CD8-positive, alpha-beta memory T cell (primary cell): ENCODE results near the gene NLGN1. TPM values are rescaled to one million over a fixed set of nuclear protein-coding genes. Genes with fewer than 3 reads are reported as not detected.
"Not testable (repeated sequence)": the region's sequence is repeated elsewhere in the genome, so short reads cannot be mapped to it uniquely, and the experiment has no call there.

ENCODE experiments used
- CTCF ChIA-PET: fragments of 350-600 bp; sonication (Branson Sonifier 250); formaldehyde crosslinking; loops from one replicate; lab custom pipeline; 2021; ENCODE audit warnings: antibody characterized with exemption; lab: Charles Lee
- POLR2A ChIA-PET: fragments of 350-600 bp; sonication (Branson Sonifier 250); formaldehyde crosslinking; loops from one replicate; lab custom pipeline; 2021; ENCODE audit warnings: antibody characterized with exemption; lab: Charles Lee
- DNase-seq, 5 donors: peaks; one replicate each; pipeline versions ENCODE4 v3.0.0 to v3.0.0-alpha.2; 2020 to 2022; ENCODE audit warnings: mixed read lengths in 1 of 5
- H3K27ac ChIP-seq: one replicate; pipeline ENCODE4 v1.7.0; 2013; ENCODE audit warnings: low read depth, mild to moderate bottlenecking, low read length, moderate library complexity
- H3K27me3 ChIP-seq: 2 replicates; pipeline ENCODE4 v1.7.0; 2013; ENCODE audit warnings: low read length, mild to moderate bottlenecking; ENCODE audit not compliant: insufficient read depth, poor library complexity, severe bottlenecking
- H3K36me3 ChIP-seq: 2 replicates; pipeline ENCODE4 v1.7.0; 2013; ENCODE audit warnings: mild to moderate bottlenecking, low read length, moderate library complexity; ENCODE audit not compliant: insufficient read depth
- H3K4me1 ChIP-seq: 2 replicates; pipeline ENCODE4 v1.7.0; 2013; ENCODE audit warnings: mild to moderate bottlenecking, low read length, moderate library complexity; ENCODE audit not compliant: insufficient read depth
- H3K4me3 ChIP-seq: 2 replicates; pipeline ENCODE4 v1.7.0; 2013; ENCODE audit warnings: mild to moderate bottlenecking, low read length
- H3K9me3 ChIP-seq: 2 replicates; pipeline ENCODE4 v1.7.0; 2013; ENCODE audit warnings: mild to moderate bottlenecking, low read length
- H3K27ac Mint-ChIP-seq, 8 donors: one replicate each; pipeline ENCODE4 v1.8.0; 2020 to 2021; ENCODE audit warnings: mixed read lengths in 8 of 8, mild to moderate bottlenecking in 6 of 8, inconsistent platforms in 3 of 8, moderate library complexity in 3 of 8
- H3K27me3 Mint-ChIP-seq, 2 donors: one replicate each; pipeline ENCODE4 v1.8.0; 2020 to 2021; ENCODE audit warnings: mixed read lengths in 2 of 2, mild to moderate bottlenecking in 1 of 2, moderate library complexity in 1 of 2
- H3K36me3 Mint-ChIP-seq, 3 donors: one replicate each; pipeline ENCODE4 v1.8.0; 2020 to 2021; ENCODE audit warnings: mixed read lengths in 3 of 3, inconsistent platforms in 1 of 3, mild to moderate bottlenecking in 1 of 3
- H3K4me1 Mint-ChIP-seq, 3 donors: one replicate each; pipeline ENCODE4 v1.8.0; 2020 to 2021; ENCODE audit warnings: mixed read lengths in 3 of 3, inconsistent platforms in 1 of 3, mild to moderate bottlenecking in 1 of 3
- H3K4me3 Mint-ChIP-seq, 7 donors: one replicate each; pipeline ENCODE4 v1.8.0; 2020 to 2021; ENCODE audit warnings: mixed read lengths in 7 of 7, mild to moderate bottlenecking in 6 of 7, moderate library complexity in 4 of 7, inconsistent platforms in 2 of 7
- H3K9me3 Mint-ChIP-seq, 5 donors: one replicate each; pipeline ENCODE4 v1.8.0; 2020 to 2022; ENCODE audit warnings: mixed read lengths in 5 of 5, mild to moderate bottlenecking in 3 of 5, moderate library complexity in 2 of 5, inconsistent platforms in 1 of 5
- polyA plus RNA-seq: library from polyadenylated mRNA; unstranded; fragments of 300-500 nt; fragmentation: Illumina TruSeq; gene quantifications from one replicate; pipeline ENCODE4 v1.2.3, GENCODE V29; 2021
- total RNA-seq, 2 experiments: library from RNA; stranded (reverse); gene quantifications; one replicate each; pipeline ENCODE4 v1.2.3, GENCODE V29; 2021

The NLGN1 gene
- total RNA-seq (not detected), polyA plus RNA-seq (not detected)

- DNase-seq: no peak
- no peaks in the 10 kb centered on the region for H3K36me3 ChIP-seq
- Mint-ChIP-seq H3K27ac (no peak within 1 kb of the TSS), H3K36me3 (no peaks in the 10 kb centered on the region), H3K4me1 (peaks cover 20 to 30% (median 26%) of the 10 kb centered on the region in 3 donors), H3K27me3 (peaks cover 43 to 58% of the 10 kb centered on the region in 2 donors), H3K4me3 (peak within 1 kb of the TSS in 6 of 7 donors; percentile 23 to 90 (median 61)), H3K9me3 (peaks cover 4 to 10% (median 7%) of the 10 kb centered on the region in 5 donors)
- ChIA-PET CTCF (no interaction called here), POLR2A (no interaction called here)
- no peaks in the 10 kb centered on the region for H3K4me1 ChIP-seq
- no peak within 1 kb of the TSS for H3K4me3 ChIP-seq
- no peak within 1 kb of the TSS for H3K27ac ChIP-seq
- H3K9me3 ChIP-seq: no peaks in the 10 kb centered on the region
- H3K27me3 ChIP-seq: peaks cover 6% of the 10 kb centered on the region
Measured at GRCh38 chr3:173397161-173398110, at the start of gene NLGN1. Gene NLGN1, plus strand, starts transcription at chr3:173397744.

DNA sequence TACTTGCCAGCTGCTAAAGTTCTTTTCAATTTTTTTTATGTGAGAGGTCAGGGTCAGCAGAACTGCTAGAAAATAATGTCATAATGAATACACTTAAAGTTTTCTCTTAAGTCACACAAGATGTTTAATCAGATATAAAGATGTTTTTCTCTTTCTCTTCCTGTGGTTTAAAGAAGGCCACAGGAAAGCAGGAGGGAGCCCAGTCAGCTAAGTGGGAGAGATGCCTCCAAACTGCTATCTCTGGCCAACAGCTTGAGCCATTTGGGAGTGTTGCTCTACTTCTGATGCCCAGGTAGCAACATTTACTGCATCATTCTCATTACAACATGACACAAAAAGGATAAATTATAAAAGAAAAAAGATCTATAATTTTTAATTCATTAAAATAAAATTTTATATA is 45.7 kb upstream of the NLGN1 start:
- no peak for DNase-seq
- no peak overlapping the region for H3K4me3 Mint-ChIP-seq
- H3K9me3 Mint-ChIP-seq: peaks cover 7 to 36% (median 16%) of the 10 kb centered on the region in 5 donors
- Histone ChIP-seq H3K4me3 (no peak overlapping the region), H3K9me3 (no peaks in the 10 kb centered on the region), H3K36me3 (no peaks in the 10 kb centered on the region), H3K27ac (no peak overlapping the region), H3K4me1 (no peaks in the 10 kb centered on the region), H3K27me3 (no peaks in the 10 kb centered on the region)
- H3K27ac Mint-ChIP-seq: no peak overlapping the region
- ChIA-PET CTCF (no interaction called here), POLR2A (no interaction called here)
- H3K4me1 Mint-ChIP-seq: no peaks in the 10 kb centered on the region
- no peaks in the 10 kb centered on the region for H3K36me3 Mint-ChIP-seq
- no peaks in the 10 kb centered on the region for H3K27me3 Mint-ChIP-seq

GRCh38 chr3:173353137-173353536 is 44.4 kb upstream of the NLGN1 start:
- H3K27ac Mint-ChIP-seq, H3K9me3 ChIP-seq, H3K4me1 ChIP-seq, CTCF ChIA-PET, H3K36me3 Mint-ChIP-seq, H3K36me3 ChIP-seq, DNase-seq, H3K4me3 ChIP-seq, H3K4me1 Mint-ChIP-seq, H3K27me3 Mint-ChIP-seq, POLR2A ChIA-PET, H3K4me3 Mint-ChIP-seq, H3K27ac ChIP-seq, H3K27me3 ChIP-seq: not testable (repeated sequence)
- peaks cover 5 to 29% (median 16%) of the 10 kb centered on the region in 5 donors for H3K9me3 Mint-ChIP-seq

GRCh38 chr3:173354124-173354523 is 43.4 kb upstream of the NLGN1 start:
- no peaks in the 10 kb centered on the region for H3K36me3 Mint-ChIP-seq
- no peak for DNase-seq
- no peaks in the 10 kb centered on the region for H3K27me3 ChIP-seq
- no peak overlapping the region for H3K27ac ChIP-seq
- no peaks in the 10 kb centered on the region for H3K4me1 ChIP-seq
- no peaks in the 10 kb centered on the region for H3K4me1 Mint-ChIP-seq
- ChIA-PET POLR2A (no interaction called here), CTCF (no interaction called here)
- no peaks in the 10 kb centered on the region for H3K27me3 Mint-ChIP-seq
- no peak overlapping the region for H3K4me3 ChIP-seq
- no peaks in the 10 kb centered on the region for H3K9me3 ChIP-seq
- H3K9me3 Mint-ChIP-seq: peaks cover 5 to 25% (median 12%) of the 10 kb centered on the region in 5 donors
- no peak overlapping the region for H3K4me3 Mint-ChIP-seq
- H3K36me3 ChIP-seq: no peaks in the 10 kb centered on the region
- H3K27ac Mint-ChIP-seq: no peak overlapping the region

DNA sequence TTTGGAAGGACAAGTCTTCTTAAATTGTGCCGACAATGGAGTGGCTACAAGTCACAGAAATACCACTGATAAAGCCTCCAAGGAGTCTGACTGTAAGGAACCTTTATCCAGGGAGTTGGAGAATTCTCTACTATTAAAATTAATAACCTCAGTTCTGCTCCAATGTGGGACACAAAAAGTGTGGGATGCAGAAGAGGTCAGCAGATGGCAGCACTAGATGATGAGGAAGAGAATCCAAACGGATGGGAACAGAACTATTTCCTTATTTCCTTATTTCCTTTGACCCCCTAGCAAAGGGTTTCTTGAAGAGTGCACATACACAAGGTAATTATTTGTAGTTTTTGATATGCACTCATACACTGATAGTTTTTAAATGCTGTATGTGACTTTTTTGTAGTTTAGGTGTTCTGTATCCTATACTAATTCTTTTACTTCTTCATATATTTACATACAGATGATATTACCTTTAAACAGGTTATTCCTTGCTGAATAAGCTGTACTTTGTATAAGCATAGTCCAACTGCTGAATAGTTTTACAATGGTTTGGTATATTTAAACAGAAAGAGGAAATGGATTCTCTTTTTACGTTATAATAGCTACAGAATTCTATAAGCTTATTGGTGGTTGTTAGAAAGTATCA is 25.6 kb upstream of the NLGN1 start:
- Histone ChIP-seq H3K9me3 (no peaks in the 10 kb centered on the region), H3K27ac (no peak overlapping the region), H3K36me3 (no peaks in the 10 kb centered on the region), H3K4me1 (no peaks in the 10 kb centered on the region), H3K27me3 (no peaks in the 10 kb centered on the region), H3K4me3 (no peak overlapping the region)
- POLR2A ChIA-PET: no interaction called here
- CTCF ChIA-PET: no interaction called here
- Mint-ChIP-seq H3K4me3 (no peak overlapping the region), H3K27me3 (peaks cover 0 to 1% of the 10 kb centered on the region in 2 donors), H3K36me3 (no peaks in the 10 kb centered on the region), H3K9me3 (peaks cover 0 to 8% (median 0%) of the 10 kb centered on the region in 5 donors), H3K27ac (no peak overlapping the region), H3K4me1 (no peaks in the 10 kb centered on the region)
- DNase-seq: no peak

GRCh38 chr3:173380681-173381080 is 16.9 kb upstream of the NLGN1 start:
- Mint-ChIP-seq H3K27me3 (no peaks in the 10 kb centered on the region), H3K4me3 (no peak overlapping the region), H3K4me1 (no peaks in the 10 kb centered on the region), H3K27ac (no peak overlapping the region), H3K36me3 (no peaks in the 10 kb centered on the region), H3K9me3 (peaks cover 1 to 8% (median 2%) of the 10 kb centered on the region in 5 donors)
- no peak overlapping the region for H3K27ac ChIP-seq
- no peaks in the 10 kb centered on the region for H3K9me3 ChIP-seq
- ChIA-PET POLR2A (no interaction called here), CTCF (no interaction called here)
- no peaks in the 10 kb centered on the region for H3K27me3 ChIP-seq
- DNase-seq: no peak
- H3K4me3 ChIP-seq: no peak overlapping the region
- H3K4me1 ChIP-seq: no peaks in the 10 kb centered on the region
- H3K36me3 ChIP-seq: no peaks in the 10 kb centered on the region

DNA sequence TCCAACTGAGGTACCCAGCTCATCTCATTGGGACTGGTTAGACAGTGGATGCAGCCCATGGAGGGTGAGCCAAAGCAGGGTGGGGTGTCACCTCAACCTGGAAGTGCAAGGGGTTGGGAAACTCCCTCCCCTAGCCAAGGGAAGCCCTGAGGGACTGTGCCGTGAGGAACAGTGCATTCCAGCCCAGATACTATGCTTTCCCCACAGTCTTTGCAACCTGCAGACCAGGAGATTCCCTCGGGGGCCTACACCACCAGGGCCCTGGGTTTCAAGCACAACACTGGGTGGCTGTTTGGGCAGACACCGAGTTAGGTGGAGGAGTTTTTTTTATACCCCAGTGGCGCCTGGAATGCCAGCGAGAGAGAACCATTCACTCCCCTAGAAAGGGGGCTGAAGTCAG is 15.6 kb upstream of the NLGN1 start:
- H3K9me3 Mint-ChIP-seq, H3K36me3 ChIP-seq, POLR2A ChIA-PET, H3K36me3 Mint-ChIP-seq, DNase-seq, H3K27me3 ChIP-seq, H3K4me1 Mint-ChIP-seq, H3K27ac Mint-ChIP-seq, H3K4me3 Mint-ChIP-seq, H3K9me3 ChIP-seq, H3K4me3 ChIP-seq, CTCF ChIA-PET, H3K4me1 ChIP-seq, H3K27ac ChIP-seq, H3K27me3 Mint-ChIP-seq: not testable (repeated sequence)

DNA sequence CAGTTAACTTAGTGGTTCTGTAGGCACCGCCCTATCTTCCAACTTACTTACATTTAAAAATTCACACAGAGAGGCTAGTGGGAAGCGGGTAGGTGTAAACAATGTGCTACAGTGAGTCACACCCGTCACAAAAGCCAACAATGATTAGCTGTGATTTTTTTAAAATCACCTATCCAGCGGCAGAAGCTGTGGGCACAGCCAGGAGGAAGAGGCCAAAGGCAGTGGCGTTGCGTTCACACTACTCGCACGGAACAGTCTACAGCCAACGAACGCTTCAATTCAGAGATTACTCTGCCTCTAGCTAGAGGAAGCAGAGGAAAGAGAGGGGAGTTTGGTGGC is 2.5 kb upstream of the NLGN1 start:
- H3K4me1 Mint-ChIP-seq: peaks cover 20 to 30% (median 26%) of the 10 kb centered on the region in 3 donors
- no peak overlapping the region for H3K27ac ChIP-seq
- no peaks in the 10 kb centered on the region for H3K9me3 ChIP-seq
- H3K4me3 ChIP-seq: no peak overlapping the region
- POLR2A ChIA-PET: interaction anchor here (0.6 kb wide), 1 partner anchor 1265 kb away, joined by 6 read pairs; no protein-coding TSS in a partner anchor
- CTCF ChIA-PET: no interaction called here
- peak overlapping the region in 2 of 8 donors; percentile 17 to 63 for H3K27ac Mint-ChIP-seq
- DNase-seq: no peak
- H3K4me1 ChIP-seq: no peaks in the 10 kb centered on the region
- peaks cover 6% of the 10 kb centered on the region for H3K27me3 ChIP-seq
- H3K9me3 Mint-ChIP-seq: peaks cover 4 to 14% (median 7%) of the 10 kb centered on the region in 5 donors
- H3K36me3 Mint-ChIP-seq: no peaks in the 10 kb centered on the region
- H3K4me3 Mint-ChIP-seq: peak overlapping the region in 6 of 7 donors; percentile 48 to 82 (median 66)
- H3K27me3 Mint-ChIP-seq: peaks cover 40 to 49% of the 10 kb centered on the region in 2 donors
- no peaks in the 10 kb centered on the region for H3K36me3 ChIP-seq
